ENCODE measurements around the gene GATAD2A.

GATAD2A gene

GRCh38 chr19:19482809-19483596 is 77.5 kb downstream of the GATAD2A start:
- DNase-seq (ENCODE audit: insufficient read length, low spot score) (no peak), FAIRE-seq (no peak)
- no peak for TF ChIP-seq CTCF (IDR thresholded peaks at IDR 0.05; ENCODE audit: insufficient read depth, missing control alignments)

DNA sequence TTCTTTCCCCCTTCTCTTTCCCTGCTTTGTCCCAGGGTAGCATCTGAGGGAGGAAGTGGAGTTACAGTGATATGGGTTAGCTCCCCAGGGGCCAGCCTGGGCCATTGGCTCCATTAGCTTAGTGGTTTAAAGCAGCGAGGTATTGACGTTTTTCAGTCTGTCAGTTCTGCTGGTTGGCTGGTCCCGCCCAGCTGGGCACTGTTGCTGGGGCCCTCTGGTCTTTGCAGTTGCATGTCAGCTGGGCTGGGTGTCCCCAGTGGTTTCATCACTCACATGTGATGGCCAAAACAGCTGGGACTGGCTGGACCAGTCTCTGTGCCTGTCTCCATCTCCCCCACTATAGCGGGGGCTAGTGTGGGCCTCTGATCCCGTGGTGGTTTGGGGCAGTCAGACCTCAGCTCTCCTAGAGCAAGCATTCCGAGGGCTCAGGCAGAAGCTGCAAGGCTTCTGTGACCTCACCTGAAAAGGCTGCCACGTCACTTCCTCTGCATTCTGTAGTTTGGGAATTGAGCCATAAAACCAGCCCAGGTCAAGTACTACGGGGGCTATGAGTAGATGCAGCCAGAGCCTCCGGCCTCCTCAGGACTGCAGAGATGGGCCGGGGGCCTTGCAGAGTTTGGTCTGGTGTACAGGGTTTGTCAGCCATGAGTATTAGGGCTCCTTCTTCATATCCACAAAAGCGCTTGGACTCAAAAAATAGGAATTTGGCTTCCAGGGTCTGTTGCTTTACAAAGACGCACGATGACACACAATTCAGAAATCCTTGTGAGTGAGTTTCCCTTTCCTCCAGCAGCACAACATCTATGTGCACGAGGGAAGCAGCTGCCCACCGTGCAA is 79.9 kb downstream of the GATAD2A start:
- FAIRE-seq (no peak), DNase-seq (ENCODE audit: insufficient read length, low spot score) (no peak)
- no peak for TF ChIP-seq CTCF (IDR thresholded peaks at IDR 0.05; ENCODE audit: insufficient read depth, missing control alignments)

DNA sequence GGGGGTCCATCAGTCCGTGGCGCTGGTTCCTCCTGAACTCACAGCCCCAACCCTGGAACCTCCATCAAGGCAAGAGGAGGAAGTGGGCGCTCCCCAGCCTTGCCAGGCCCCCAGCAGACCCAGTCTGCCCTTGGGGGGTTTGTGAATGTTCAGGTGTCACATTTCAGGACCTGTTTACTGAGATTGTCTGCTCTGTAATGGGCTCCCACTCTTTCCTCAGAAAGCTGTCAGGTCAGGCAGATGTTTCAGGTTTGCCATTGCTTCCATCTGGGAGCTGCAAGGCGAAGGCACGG is 80.5 kb downstream of the GATAD2A start:
- TF ChIP-seq CTCF (IDR thresholded peaks at IDR 0.05; ENCODE audit: insufficient read depth, missing control alignments), result no peak
- FAIRE-seq, result no peak

GRCh38 chr19:19486343-19487076 is 81.0 kb downstream of the GATAD2A start:
- FAIRE-seq (no peak), DNase-seq (ENCODE audit: insufficient read length, low spot score) (no peak)
- TF ChIP-seq CTCF (IDR thresholded peaks at IDR 0.05; ENCODE audit: insufficient read depth, missing control alignments), result no peak

More for the DNA sequence above, 80.5 kb downstream of the GATAD2A start:
- no peak for DNase-seq (ENCODE audit: insufficient read length, low spot score)

GRCh38 chr19:19487077-19487949 is 81.8 kb downstream of the GATAD2A start:
- no peak for DNase-seq (ENCODE audit: insufficient read length, low spot score)
- FAIRE-seq, result no peak
- no peak for TF ChIP-seq CTCF (IDR thresholded peaks at IDR 0.05; ENCODE audit: insufficient read depth, missing control alignments)

GRCh38 chr19:19487950-19488874 is 82.7 kb downstream of the GATAD2A start:
- TF ChIP-seq CTCF (IDR thresholded peaks at IDR 0.05; ENCODE audit: insufficient read depth, missing control alignments), result no peak
- DNase-seq (ENCODE audit: insufficient read length, low spot score) (no peak), FAIRE-seq (no peak)
